H9 (cell line): Measurements from ENCODE around the gene RSPH9. TPM values are rescaled to one million over a fixed set of nuclear protein-coding genes. Genes with fewer than 3 reads are reported as not detected.

Experiments used
- DNase-seq: peaks from one replicate; pipeline ENCODE4 v3.0.0-alpha.2; 2017
- H2AFZ ChIP-seq: one replicate; pipeline ENCODE4 v1.6.1; 2013; ENCODE audit warnings: mild to moderate bottlenecking, low read length, control low read depth, moderate library complexity
- H2AK5ac ChIP-seq: 2 replicates; pipeline ENCODE4 v1.6.1; 2013; ENCODE audit warnings: low read length, control low read depth, mixed read lengths; ENCODE audit not compliant: insufficient read length
- H2BK120ac ChIP-seq: one replicate; pipeline ENCODE4 v1.6.1; 2013; ENCODE audit warnings: low read depth, mild to moderate bottlenecking, low read length, control low read depth, inconsistent platforms; ENCODE audit not compliant: poor library complexity, severe bottlenecking
- H2BK12ac ChIP-seq: 2 replicates; pipeline ENCODE4 v1.6.1; 2013; ENCODE audit warnings: low read length, control low read depth, mixed read lengths, low read depth; ENCODE audit not compliant: insufficient read length
- H2BK15ac ChIP-seq: 2 replicates; pipeline ENCODE4 v1.6.1; 2013; ENCODE audit warnings: low read depth, low read length, control low read depth
- H2BK20ac ChIP-seq: one replicate; pipeline ENCODE4 v1.6.1; 2013; ENCODE audit warnings: low read depth, mild to moderate bottlenecking, low read length, control low read depth, inconsistent platforms; ENCODE audit not compliant: poor library complexity, severe bottlenecking
- H2BK5ac ChIP-seq: 2 replicates; pipeline ENCODE4 v1.6.1; 2013; ENCODE audit warnings: low read length, control low read depth, mixed read lengths; ENCODE audit not compliant: insufficient read length
- H3K14ac ChIP-seq: 2 replicates; pipeline ENCODE4 v1.6.1; 2013; ENCODE audit warnings: low read length, control low read depth; ENCODE audit not compliant: insufficient read depth
- H3K18ac ChIP-seq: 2 replicates; pipeline ENCODE4 v1.6.1; 2013; ENCODE audit warnings: low read depth, mild to moderate bottlenecking, mixed read lengths, low read length, control low read depth; ENCODE audit not compliant: insufficient read length
- H3K23ac ChIP-seq: 2 replicates; pipeline ENCODE4 v1.6.1; 2013; ENCODE audit warnings: low read length, control low read depth, mixed read lengths, low read depth; ENCODE audit not compliant: insufficient read length
- H3K23me2 ChIP-seq: 2 replicates; pipeline ENCODE4 v1.6.1; 2013; ENCODE audit warnings: low read depth, mild to moderate bottlenecking, mixed read lengths, low read length, control low read depth; ENCODE audit not compliant: insufficient read length, poor library complexity, severe bottlenecking
- H3K27ac ChIP-seq: 2 replicates; pipeline ENCODE4 v1.5.1; 2013; ENCODE audit warnings: low read length, control low read depth, mixed read lengths, low read depth; ENCODE audit not compliant: insufficient read length
- H3K27me3 ChIP-seq: 2 replicates; pipeline ENCODE4 v1.6.1; 2013; ENCODE audit warnings: low read length, control low read depth, inconsistent platforms; ENCODE audit not compliant: insufficient read depth
- H3K4ac ChIP-seq: 2 replicates; pipeline ENCODE4 v1.6.1; 2013; ENCODE audit warnings: low read depth, mild to moderate bottlenecking, control low read depth, inconsistent platforms, low read length, moderate library complexity
- H3K4me1 ChIP-seq: 2 replicates; pipeline ENCODE4 v1.6.1; 2013; ENCODE audit warnings: low read length, control low read depth, inconsistent platforms; ENCODE audit not compliant: insufficient read depth
- H3K4me2 ChIP-seq: 2 replicates; pipeline ENCODE4 v1.6.1; 2013; ENCODE audit warnings: low read length, control low read depth, mixed read lengths; ENCODE audit not compliant: insufficient read length, insufficient read depth
- H3K56ac ChIP-seq: 2 replicates; pipeline ENCODE4 v1.6.1; 2013; ENCODE audit warnings: low read depth, mild to moderate bottlenecking, mixed read lengths, low read length, control low read depth; ENCODE audit not compliant: insufficient read length
- H3K79me1 ChIP-seq: 2 replicates; pipeline ENCODE4 v1.6.1; 2013; ENCODE audit warnings: low read depth, mild to moderate bottlenecking, moderate library complexity, low read length, control low read depth, inconsistent platforms; ENCODE audit not compliant: insufficient read depth, poor library complexity, severe bottlenecking
- H3K79me2 ChIP-seq: 2 replicates; pipeline ENCODE4 v1.6.1; 2013; ENCODE audit warnings: low read length, control low read depth, inconsistent platforms; ENCODE audit not compliant: insufficient read depth
- H3K9ac ChIP-seq: 2 replicates; pipeline ENCODE4 v1.6.1; 2013; ENCODE audit warnings: low read length, control low read depth, mixed read lengths; ENCODE audit not compliant: insufficient read length; ENCODE audit errors: extremely low read depth
- H3K9me3 ChIP-seq: one replicate; pipeline ENCODE4 v1.6.1; 2013; ENCODE audit warnings: low read depth, low read length, inconsistent platforms; ENCODE audit not compliant: control insufficient read depth
- H3T11ph ChIP-seq: one replicate; pipeline ENCODE4 v1.6.1; 2013; ENCODE audit warnings: mild to moderate bottlenecking, low read length, control low read depth, inconsistent platforms
- H4K20me1 ChIP-seq: one replicate; pipeline ENCODE4 v1.6.1; 2013; ENCODE audit not compliant: control insufficient read depth, insufficient read length, insufficient read depth
- H4K5ac ChIP-seq: 2 replicates; pipeline ENCODE4 v1.6.1; 2013; ENCODE audit warnings: low read depth, mild to moderate bottlenecking, mixed read lengths, low read length, control low read depth; ENCODE audit not compliant: insufficient read length
- H4K8ac ChIP-seq: replicated peaks from 2 replicates; pipeline ENCODE4 v1.6.1; 2013; ENCODE audit warnings: low read length, control low read depth, mixed read lengths, low read depth; ENCODE audit not compliant: insufficient read length
- H4K91ac ChIP-seq: 2 replicates; pipeline ENCODE4 v1.6.1; 2013; ENCODE audit warnings: low read depth, mild to moderate bottlenecking, moderate library complexity, mixed read lengths, low read length, control low read depth; ENCODE audit not compliant: insufficient read length
- H3K27ac Mint-ChIP-seq, 3 experiments: 2 replicates in 2 of 3; 3 replicates in 1 of 3; pipeline ENCODE4 v1.8.0; 2020 to 2021; ENCODE audit warnings: mixed read lengths in 3 of 3, mild to moderate bottlenecking in 1 of 3, moderate library complexity in 1 of 3
- H3K27me3 Mint-ChIP-seq: 2 replicates; pipeline ENCODE4 v1.8.0; 2021; ENCODE audit warnings: low read depth, mild to moderate bottlenecking, moderate library complexity, mixed read lengths
- H3K36me3 Mint-ChIP-seq, 3 experiments: 2 replicates in 2 of 3; 3 replicates in 1 of 3; pipeline ENCODE4 v1.8.0; 2020 to 2021; ENCODE audit warnings: low read depth in 3 of 3, mixed read lengths in 3 of 3; ENCODE audit not compliant: insufficient read depth in 1 of 3
- H3K4me1 Mint-ChIP-seq, 2 experiments: 2 replicates each; pipeline ENCODE4 v1.8.0; 2020; ENCODE audit warnings: mixed read lengths in 2 of 2
- H3K4me3 Mint-ChIP-seq, 2 experiments: 2 replicates in 1 of 2; 3 replicates in 1 of 2; pipeline ENCODE4 v1.8.0; 2020 to 2021; ENCODE audit warnings: mild to moderate bottlenecking in 2 of 2, mixed read lengths in 2 of 2, moderate library complexity in 1 of 2
- H3K9me3 Mint-ChIP-seq, 2 experiments: 2 replicates in 1 of 2; 3 replicates in 1 of 2; pipeline ENCODE4 v1.8.0; 2020; ENCODE audit warnings: mild to moderate bottlenecking in 2 of 2, mixed read lengths in 2 of 2, moderate library complexity in 1 of 2
- WGBS: extraction: QIAGEN DNeasy Blood & Tissue Kit; methylation state at CpG from one replicate; pipeline ENCODE4 v1.1.7; 2013; ENCODE audit warnings: missing lambda C conversion rate, low lambda C conversion rate, mixed read lengths; ENCODE audit not compliant: insufficient read length; ENCODE audit errors: extremely low coverage; 5-methylcytosine and 5-hydroxymethylcytosine counted together
- total RNA-seq: library from RNA; stranded (reverse); gene quantifications from 2 replicates; pipeline ENCODE4 v1.2.1, GENCODE V29; 2021
- TF ChIP-seq, protein P1 (sequence below): fragments of 200-600 bp; sonication (generic); conservative IDR thresholded peaks from 3 replicates; pipeline ENCODE4 v1.8.0; 2021; ENCODE audit warnings: antibody characterized with exemption, mild to moderate bottlenecking

The RSPH9 gene
- total RNA-seq, 1 experiment from 2014 or later = 0.39 TPM

DNA sequence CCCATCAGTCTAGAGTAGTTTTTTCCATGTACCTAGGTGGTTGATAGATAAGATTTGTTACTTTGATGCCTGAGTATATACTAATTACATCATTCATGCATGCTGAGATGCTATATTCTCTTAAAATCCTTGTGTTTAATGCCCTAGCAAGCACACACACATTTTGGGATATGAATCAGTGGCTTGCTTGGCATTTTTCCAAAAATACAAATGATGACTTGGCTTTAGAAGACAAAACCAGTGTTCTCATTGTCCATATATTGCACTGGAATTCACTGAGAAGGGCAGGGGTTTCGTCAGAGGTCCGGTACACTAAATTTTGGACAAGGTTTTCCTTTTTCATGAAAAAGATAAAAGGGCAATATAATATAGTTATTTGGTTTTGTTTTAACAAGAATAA lies 40.7 kb upstream of the RSPH9 start:
- Histone ChIP-seq H3K27ac (no peak overlapping the region), H3T11ph (no peak overlapping the region), H4K91ac (no peak overlapping the region), H3K79me2 (no peaks in the 10 kb centered on the region), H3K23me2 (no peaks in the 10 kb centered on the region), H3K27me3 (no peaks in the 10 kb centered on the region), H3K9ac (no peak overlapping the region), H3K4me1 (no peaks in the 10 kb centered on the region), H2AFZ (no peak overlapping the region), H2BK20ac (no peak overlapping the region), H2BK120ac (no peak overlapping the region), H3K4me2 (no peak overlapping the region), H2BK5ac (no peak overlapping the region), H4K5ac (no peak overlapping the region), H3K9me3 (no peaks in the 10 kb centered on the region), H2BK12ac (no peak overlapping the region), H4K20me1 (no peaks in the 10 kb centered on the region), H3K79me1 (no peaks in the 10 kb centered on the region), H3K23ac (no peak overlapping the region), H3K18ac (no peak overlapping the region), H3K4ac (no peak overlapping the region), H3K14ac (no peak overlapping the region), H3K56ac (no peak overlapping the region), H4K8ac (no peak overlapping the region), H2AK5ac (no peak overlapping the region), H2BK15ac (no peak overlapping the region)
- Mint-ChIP-seq H3K27me3 (no peaks in the 10 kb centered on the region), H3K4me3 (no peak overlapping the region), H3K36me3 (peaks cover 0 to 46% (median 24%) of the 10 kb centered on the region in 3 experiments; a peak in 3 of 7 replicates), H3K4me1 (no peaks in the 10 kb centered on the region), H3K9me3 (no peaks in the 10 kb centered on the region), H3K27ac (no peak overlapping the region)
- TF ChIP-seq, protein P1, sequence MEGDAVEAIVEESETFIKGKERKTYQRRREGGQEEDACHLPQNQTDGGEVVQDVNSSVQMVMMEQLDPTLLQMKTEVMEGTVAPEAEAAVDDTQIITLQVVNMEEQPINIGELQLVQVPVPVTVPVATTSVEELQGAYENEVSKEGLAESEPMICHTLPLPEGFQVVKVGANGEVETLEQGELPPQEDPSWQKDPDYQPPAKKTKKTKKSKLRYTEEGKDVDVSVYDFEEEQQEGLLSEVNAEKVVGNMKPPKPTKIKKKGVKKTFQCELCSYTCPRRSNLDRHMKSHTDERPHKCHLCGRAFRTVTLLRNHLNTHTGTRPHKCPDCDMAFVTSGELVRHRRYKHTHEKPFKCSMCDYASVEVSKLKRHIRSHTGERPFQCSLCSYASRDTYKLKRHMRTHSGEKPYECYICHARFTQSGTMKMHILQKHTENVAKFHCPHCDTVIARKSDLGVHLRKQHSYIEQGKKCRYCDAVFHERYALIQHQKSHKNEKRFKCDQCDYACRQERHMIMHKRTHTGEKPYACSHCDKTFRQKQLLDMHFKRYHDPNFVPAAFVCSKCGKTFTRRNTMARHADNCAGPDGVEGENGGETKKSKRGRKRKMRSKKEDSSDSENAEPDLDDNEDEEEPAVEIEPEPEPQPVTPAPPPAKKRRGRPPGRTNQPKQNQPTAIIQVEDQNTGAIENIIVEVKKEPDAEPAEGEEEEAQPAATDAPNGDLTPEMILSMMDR = no peak
- no peak for DNase-seq
- WGBS = no CpG with 5 or more reads among the region's 2 CpGs
